Measurements from ENCODE around the gene FOXO4.
A peak's percentile ranks its signal among the peaks of the same experiment; 100 is the strongest.
"Not testable (repeated sequence)": the region's sequence is repeated elsewhere in the genome, so short reads cannot be mapped to it uniquely, and the experiment has no call there.

Gene FOXO4

DNA sequence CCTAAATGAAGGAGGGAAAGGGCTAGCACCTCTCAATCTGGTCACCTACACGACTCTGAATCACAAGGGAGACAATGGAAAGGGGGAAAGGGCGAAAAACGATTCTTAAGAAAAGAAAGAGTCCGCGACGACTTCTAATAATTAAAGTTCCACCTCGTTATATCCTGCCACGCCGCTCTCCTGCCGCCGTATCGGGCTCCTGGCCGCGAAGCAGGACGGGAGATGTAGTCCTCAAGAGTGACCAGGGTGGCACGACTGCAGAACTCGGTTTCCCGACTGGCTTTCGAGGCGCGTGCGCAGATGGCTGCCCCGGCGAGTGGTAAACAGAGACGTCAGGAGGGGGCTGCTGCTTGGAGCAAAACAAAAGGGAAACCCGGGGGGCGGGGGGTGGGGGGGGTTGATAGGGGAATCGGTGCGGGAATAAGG lies at the start of gene FOXO4:
FOXO4 (plus strand) TSS at position 297 of the 426 bp plus-strand sequence. CDS start 678 bp downstream, outside the sequence.
- DNase-seq, result peak; percentile 87

GRCh38 chrX:71047891-71048290 lies 47.8 kb upstream of the FOXO4 start:
- not testable (repeated sequence) for DNase-seq

GRCh38 chrX:71052721-71053120 lies 42.9 kb upstream of the FOXO4 start:
- no peak for DNase-seq

DNA sequence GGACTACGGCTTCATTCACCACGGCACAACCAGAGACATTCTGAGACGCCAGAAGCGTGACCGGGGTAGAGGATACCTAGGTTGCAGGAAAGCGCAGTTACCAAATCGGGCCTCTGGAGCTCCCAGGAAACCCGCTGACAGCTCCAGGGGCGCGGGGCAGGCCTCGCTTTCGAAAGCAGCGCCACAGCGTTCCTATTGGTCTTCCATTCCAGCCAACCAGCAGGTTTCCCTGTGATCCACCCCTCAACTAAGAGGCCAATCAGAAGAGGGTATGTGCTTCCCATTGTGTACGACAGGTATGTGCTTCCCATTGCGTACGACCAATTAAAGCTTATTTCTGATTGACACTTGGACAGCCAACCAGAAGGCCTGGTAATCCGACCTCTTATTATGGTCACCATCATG lies 42.4 kb upstream of the FOXO4 start:
- DNase-seq, result no peak

GRCh38 chrX:71056867-71057266 lies 38.8 kb upstream of the FOXO4 start:
- no peak for DNase-seq

DNA sequence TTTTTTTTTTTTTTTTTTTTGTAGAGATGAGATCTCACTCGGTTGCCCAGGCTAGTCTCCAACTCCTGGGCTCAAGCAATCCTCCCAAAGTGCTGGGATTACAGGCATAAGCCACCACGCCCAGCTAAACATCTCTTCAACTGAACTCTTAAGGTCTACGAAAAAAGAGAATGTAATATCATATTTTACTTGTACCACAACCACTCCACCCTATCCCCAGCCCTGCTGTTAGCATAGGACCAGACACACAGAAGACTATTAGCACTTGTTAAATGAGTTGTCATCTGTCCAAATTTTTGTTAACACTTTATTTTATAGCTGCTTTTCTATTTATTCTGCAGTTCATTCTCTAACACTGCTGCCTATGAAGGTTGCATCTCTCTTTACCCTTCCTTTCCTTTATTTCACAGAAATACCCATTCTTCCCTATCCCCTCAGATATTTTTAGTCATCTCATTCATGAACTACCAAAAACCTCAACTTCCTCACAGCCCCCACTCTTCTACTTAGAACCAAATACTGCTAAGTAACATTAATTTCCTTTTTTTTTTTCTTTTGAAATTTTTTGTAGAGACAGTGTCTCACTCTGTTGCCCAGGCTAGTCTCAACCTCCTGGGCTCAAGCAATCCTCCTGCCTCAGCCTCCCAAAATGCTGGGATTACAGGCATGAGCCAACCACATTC lies 37.7 kb upstream of the FOXO4 start:
- no peak for DNase-seq

GRCh38 chrX:71060127-71060526 lies 35.5 kb upstream of the FOXO4 start:
- no peak for DNase-seq

DNA sequence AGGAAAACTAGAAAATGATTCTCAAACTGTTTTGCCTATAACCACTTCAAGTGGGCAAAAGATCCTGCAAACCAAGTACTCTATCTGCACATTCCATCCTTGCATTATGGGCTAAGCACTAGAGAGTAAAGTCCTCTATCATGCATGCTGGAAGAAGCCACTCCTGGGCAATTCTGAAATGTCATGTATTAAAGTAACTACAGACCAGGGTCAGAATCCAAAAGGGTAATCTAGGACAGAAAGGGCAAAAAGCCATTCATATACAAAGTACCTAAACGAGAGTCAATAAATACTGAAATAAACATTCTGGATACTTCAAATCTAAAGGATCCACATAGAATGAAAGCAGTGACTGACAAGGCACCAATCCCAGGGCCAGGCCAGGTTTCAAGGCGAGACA lies 28.6 kb upstream of the FOXO4 start:
- DNase-seq, result no peak

DNA sequence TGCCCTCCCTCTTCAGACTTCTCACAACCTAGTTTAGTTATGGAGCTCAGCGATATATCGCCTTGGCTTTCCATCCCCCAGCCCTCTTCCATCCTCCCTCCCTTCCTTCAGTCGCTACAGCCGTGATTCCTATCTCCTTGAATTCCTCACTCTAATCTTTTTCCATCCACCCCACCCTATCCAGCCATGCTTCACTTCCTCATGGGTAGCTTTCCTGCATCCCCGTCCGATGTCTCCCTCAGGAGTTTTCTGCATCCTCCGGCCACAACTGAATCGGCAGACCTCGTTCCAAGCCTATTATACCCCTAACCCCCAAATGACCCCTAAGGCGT lies 28.0 kb upstream of the FOXO4 start:
- DNase-seq, result no peak

GRCh38 chrX:71068044-71068918 lies 27.4 kb upstream of the FOXO4 start, which contains the start of gene SNX12:
TSS of gene SNX12 (minus strand) at chrX:71068334. CDS start at chrX:71068306, 28 bp downstream.
- peak; percentile 82 for DNase-seq

- no peak for DNase-seq
Observed at GRCh38 chrX:71070531-71070930, 25.1 kb upstream of the FOXO4 start.

DNA sequence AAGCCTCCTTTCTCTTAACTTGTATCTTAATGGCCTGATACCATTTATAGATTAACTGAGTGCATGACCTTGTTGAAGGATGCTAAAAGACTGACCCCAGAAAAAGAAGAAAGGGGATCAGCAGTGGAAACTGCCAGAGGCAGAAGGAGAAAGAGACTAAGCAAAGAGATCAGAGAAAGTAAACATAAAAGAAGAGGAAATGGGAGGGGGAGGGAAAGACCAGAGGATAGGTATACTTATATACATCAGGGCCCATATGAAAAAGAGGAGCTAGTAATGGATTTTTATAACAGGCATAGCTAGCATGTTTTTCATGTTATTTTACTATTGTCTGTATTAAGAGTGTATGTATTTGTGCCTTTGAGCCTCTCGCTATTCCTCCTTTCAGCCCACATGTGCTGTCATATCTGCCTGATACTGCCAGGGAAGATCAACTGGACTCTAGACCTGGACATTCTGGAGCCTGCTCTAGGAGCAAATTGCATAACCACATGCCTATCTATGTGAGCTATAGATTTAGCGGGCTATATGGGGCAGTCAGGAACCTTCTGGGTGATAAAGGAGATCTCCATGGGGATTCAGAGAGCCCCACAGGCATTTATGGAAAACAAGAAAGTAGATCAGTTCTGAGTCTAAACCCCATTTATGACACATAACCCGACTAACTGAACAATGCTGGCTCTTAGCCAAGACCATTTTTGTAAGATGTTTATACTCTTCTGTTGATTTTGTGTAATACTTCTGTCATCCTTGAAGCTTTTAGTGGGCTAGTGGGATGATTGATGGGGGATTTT lies 14.1 kb upstream of the FOXO4 start:
- DNase-seq, result no peak

DNA sequence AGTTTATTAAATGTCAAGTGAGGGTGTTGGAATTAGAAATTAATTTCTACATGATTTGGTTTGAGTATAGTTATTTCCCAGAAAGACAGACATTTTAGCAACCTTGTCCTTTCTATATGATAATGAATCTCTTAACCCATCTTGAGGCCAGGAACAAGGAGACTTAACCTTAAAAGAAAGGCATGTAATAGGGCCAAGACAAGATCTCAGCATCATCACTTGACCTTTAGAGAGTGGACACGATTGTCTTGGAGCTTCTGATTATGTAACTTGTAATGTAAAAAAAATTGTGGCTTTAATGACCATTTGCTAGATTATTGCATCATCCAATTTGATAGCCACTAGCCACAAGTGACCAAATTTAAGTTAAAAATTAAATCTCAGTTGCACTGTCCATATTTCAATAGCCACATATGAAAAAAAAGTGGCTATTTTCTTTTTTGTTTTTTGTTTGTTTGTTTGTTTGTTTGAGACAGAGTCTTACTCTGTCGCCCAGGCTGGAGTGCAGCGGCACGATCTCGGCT lies 13.5 kb upstream of the FOXO4 start:
- DNase-seq, result no peak

DNA sequence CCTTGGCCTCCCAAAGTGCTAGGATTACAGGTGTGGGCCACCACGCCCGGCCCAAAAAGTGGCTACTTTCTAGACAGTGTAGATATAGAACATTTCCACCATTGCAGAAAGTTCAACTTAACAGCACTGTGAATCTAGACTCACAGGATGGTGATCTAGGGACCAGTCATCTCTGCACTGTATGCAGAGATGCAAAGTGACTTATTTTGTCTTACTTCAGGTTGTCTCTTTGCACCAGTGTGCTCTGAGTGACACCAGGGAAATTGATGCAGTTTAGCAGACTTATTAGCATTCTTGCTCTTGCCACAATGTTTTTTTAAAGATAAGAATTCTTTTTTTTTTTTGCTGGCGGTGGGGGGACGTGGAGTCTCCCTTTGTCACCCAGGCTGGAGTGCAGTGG lies 12.8 kb upstream of the FOXO4 start:
- DNase-seq, result no peak

GRCh38 chrX:71085900-71086299 lies 9.8 kb upstream of the FOXO4 start:
- no peak for DNase-seq

GRCh38 chrX:71091263-71091662 lies 4.4 kb upstream of the FOXO4 start:
- DNase-seq, result no peak

- DNase-seq, result no peak
Observed at GRCh38 chrX:71095033-71095432, 618 bp upstream of the FOXO4 start.

GRCh38 chrX:71095981-71096759 lies 519 bp downstream of the FOXO4 start:
- no peak for DNase-seq

DNA sequence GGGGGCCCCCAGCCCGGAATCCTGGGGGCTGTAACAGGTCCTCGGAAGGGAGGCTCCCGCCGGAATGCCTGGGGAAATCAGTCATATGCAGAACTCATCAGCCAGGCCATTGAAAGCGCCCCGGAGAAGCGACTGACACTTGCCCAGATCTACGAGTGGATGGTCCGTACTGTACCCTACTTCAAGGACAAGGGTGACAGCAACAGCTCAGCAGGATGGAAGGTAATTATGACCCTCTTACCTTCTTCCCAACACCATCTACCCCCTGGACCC lies 1.0 kb downstream of the FOXO4 start:
- no peak for DNase-seq

DNA sequence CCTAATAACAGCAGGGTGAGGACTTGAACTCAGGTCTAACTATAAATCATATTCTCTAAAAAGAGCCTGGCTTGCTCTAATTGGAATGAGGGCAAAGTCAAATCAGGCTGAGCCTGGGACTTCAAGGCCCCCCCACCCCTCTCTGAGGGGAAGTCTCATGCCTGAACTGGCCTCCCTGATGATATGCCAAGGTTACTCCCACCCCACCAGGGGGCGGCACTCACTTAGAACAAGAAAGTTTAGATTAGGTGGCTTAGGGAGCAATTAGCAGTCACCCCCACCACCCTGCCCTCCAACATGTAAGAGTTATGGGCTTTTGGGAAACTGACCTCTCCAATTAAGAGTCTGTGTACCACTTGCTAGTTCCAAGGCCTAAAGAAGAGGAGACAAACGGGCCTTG lies 2.7 kb downstream of the FOXO4 start:
- peak; percentile 83 for DNase-seq

DNA sequence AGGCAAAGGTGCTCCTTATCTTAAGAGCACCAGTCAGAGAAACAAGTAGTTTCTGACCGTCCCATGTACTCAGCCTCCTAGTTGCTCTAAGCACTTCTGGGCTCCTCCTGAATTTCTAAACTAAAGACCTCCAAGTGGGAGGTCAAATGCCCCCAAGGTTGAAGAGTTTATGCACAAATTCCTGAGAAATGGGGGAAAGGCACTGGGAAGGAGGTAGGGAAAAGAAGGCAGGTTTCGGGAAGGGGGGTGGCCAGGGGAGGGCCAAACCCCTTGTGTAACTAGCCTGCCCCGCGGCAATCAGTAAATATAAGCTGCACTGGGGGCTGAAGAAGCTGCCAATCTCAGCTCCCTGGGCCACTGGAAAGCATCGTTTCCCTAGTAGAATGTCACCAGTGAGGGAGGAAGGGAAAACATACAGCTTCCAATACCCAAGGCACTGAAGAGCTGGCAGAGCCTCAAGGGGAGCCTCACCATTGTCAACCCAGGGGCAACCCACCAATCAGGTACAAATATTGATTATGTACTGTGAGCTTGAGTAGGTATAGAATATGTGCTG lies 3.4 kb downstream of the FOXO4 start:
- DNase-seq, result no peak

DNA sequence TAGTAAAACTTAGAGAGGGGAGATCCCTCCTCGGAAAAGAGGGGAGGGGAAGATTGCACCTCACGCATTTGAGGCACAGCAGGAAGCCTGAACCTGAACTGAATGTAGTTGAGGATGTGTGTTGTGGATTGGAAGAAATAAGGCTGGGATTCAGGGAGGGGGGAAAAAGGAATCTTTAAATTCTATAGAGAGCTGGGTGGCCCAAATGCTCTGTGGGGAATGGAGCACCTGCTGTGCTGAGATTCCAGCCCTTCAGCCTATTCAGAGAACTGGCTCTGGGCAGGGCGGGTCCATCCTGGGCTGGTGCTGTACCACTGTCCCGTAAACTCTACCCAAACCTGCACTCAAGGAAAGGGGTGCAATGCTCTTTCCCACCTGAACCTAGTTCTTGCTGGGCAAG lies 4.1 kb downstream of the FOXO4 start:
- DNase-seq, result no peak

All from activated CD8-positive, alpha-beta memory T cell treated with anti-CD3 and anti-CD28 coated beads, Interleukin-2, amount 50 U/mL, for 4 hours (primary cell).